C4-2B (cell line): ENCODE measurements around the gene IMPDH2.

Source experiments
- H3K27ac ChIP-seq: fragments of 450-650 bp; 2 replicates; pipeline ENCODE4 v1.5.1; 2017
- CTCF ChIP-seq: fragments of 450-650 bp; conservative IDR thresholded peaks from 2 replicates; pipeline ENCODE4 v1.5.1; 2017; ENCODE audit warnings: mild to moderate bottlenecking
- ZFX ChIP-seq: fragments of 450-650 bp; IDR thresholded peaks from 2 replicates; pipeline ENCODE4 v1.6.1; 2017

IMPDH2 gene

DNA sequence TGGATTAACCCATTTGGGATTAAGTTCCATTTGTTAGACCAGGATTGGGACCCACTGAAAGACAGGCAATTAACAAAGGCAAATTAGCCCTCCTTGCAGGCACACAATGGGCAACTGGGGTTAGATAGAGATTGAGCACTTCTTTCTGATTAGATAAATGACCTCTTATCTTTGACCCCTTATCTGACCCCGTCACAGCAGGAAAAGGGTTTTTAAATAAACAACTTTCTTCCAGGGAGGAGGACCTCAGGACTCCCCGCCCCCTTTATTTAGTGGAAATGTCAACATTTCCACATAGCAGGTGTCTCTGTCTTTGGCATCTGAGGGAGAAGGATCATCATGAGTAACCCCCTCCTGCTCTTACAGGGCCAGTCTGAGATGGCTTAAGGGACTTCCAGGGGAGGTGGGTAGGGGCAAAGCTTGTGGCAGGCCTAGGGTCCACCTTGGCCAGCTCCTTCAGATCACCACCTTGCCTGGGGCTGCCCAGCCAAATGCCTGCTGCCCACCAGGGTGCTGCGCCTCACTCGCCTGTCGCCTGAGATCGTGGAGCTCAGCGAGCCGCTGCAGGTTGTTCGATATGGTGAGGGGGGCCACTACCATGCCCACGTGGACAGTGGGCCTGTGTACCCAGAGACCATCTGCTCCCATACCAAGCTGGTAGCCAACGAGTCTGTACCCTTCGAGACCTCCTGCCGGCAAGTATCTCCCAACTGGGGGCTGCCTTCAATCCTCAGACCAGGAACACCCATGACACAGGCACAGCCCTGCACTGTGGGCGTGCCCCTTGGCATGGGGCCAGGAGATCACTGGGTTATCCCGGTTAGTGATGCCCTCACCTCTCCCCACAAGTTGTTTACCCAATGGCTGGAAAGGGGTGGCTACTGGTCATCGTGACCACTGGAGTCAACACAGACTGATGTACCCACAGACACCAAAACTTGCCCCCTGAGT lies 24.6 kb downstream of the IMPDH2 start:
- TF ChIP-seq CTCF (no peak), ZFX (no peak)

DNA sequence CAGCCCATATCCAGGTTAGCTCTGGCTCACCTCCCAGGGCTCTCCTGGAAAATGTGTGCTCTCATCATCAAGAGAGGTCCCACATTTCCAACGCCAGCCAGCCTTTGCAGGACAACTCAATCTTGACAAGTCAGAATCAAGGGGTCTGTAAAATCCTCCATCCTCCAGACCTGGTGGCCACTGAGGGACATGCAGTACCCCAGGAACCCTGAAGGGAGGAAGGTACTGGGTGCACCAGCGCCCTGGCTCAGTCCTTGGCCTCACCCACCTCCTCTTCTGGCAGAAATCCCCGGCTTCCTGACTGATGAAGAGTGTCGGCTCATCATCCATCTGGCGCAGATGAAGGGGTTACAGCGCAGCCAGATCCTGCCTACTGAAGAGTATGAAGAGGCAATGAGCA lies 28.0 kb downstream of the IMPDH2 start:
- no peak overlapping the region for H3K27ac ChIP-seq
- TF ChIP-seq ZFX (no peak), CTCF (no peak)

More for the DNA sequence above, 24.6 kb downstream of the IMPDH2 start:
- H3K27ac ChIP-seq: no peak overlapping the region

DNA sequence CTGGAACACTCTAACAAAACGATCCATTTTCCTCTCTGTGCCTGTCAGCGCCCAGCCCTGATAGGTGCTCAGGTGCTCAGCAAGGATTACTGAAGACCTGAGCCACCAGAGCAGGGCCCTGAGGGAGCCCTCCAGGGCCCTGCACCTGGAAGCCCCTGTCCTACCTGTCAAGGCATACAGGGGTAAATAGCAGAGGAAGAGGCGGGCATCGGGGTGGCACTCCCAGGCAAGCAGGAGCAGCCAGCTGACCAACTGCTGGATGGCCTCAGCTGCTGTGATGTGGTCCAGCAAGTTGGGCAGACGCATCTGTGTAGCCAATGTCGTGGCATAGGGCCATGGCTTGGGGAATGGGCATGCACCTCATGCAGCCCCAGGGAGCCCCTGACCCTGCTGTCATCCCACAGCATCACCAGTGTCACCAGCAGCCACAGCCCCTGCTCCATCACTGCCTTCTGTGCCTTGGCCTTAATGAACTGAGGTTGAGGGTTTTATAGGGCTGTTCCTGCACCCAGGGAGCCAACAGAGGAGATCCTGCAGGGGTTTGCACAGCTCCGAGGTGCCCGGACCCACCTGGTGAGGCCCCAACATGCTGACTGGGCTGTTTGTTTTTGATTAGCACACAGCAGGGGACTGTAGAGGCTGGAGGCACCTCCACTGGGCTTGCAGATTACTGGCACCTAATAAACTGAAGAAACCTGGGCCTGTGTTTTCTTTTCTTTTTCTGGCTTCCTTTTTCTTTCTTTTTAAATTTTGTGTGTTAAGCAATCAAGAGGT lies 29.9 kb downstream of the IMPDH2 start:
- H3K27ac ChIP-seq: no peak overlapping the region
- TF ChIP-seq ZFX (no peak), CTCF (no peak)

DNA sequence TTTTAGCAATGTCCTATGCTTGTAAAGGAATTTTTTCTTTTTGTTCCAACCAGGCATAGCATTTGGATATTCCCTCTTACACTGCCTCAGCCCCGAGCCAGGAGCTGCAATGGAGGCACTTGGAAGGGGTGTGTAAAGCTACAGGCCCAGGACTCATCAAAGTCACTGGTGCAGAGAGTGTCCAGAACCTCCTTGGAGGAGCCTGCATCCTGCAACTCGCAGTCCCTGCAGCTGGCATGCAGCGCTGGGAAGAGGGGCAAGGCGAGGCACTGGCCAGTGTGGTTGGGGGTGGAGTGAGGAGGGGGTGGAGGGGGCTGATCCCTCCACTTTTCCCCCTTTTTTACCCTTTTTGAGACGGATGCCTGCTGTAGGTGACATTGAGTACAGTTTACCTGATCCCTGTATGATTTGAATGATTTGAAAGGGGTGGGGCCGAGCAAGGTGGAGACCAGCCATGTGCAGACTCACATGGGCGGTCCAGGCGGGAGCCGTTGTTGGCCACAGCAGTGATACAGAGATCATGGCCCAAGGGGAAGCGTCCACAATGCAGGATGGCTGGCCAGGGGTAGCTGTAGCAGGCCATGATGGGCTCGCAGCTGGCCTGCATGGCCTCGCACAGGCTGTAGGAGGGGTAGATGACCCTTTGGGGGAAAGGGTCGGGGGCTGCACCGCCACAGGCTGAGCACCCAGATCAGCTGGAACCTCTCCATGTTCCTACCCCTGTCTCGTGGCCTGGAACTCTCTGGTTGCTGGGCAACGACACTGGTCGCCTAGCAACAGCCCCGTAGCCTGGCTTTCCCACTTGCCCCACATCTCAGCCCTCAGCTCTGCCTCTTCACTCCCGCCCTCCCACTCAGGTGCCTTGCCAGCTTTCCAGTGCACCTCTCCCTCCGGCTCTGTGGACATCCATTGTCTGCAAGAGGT lies 31.2 kb downstream of the IMPDH2 start:
- no peak overlapping the region for H3K27ac ChIP-seq

GRCh38 chr3:48997102-48997635 lies 32.0 kb downstream of the IMPDH2 start:
- TF ChIP-seq ZFX (no peak), CTCF (no peak)
- no peak overlapping the region for H3K27ac ChIP-seq

More for the DNA sequence above, 31.2 kb downstream of the IMPDH2 start:
- TF ChIP-seq ZFX (no peak), CTCF (no peak)

DNA sequence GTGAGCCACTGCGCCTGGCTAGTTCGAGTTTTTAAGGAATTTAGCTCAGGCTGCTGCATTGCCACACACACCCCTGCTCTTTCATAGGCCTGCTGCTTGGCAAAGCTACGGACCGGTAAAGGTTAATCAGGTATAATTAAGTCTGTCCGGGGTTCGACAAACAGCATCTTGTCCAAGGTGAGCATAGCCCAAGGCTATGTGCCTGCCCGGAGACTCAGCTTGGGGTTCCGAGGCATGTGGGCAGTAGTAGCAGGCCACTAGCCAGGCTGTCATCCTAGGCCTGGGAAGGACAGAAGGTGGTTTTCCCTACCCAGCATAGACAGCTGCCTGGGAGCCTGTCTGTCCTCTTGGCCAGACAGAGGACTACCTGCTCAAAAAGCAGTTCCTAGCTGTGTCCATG lies 32.6 kb downstream of the IMPDH2 start:
- TF ChIP-seq CTCF: no peak

More for the DNA sequence above, 32.6 kb downstream of the IMPDH2 start:
- H3K27ac ChIP-seq: no peak overlapping the region
